ENCODE data around the gene CLTCL1. TPM values are rescaled to one million over a fixed set of nuclear protein-coding genes. Genes with fewer than 3 reads are reported as not detected.

CLTCL1 gene
- total RNA-seq, 1 donor from 2014 or later, result 18.0 TPM

Other genes starting within 250 kb of the CLTCL1 start
- gene DGCR2, start 169.3 kb downstream of the CLTCL1 start, total RNA-seq, result 35.2 TPM
- not detected for gene TSSK2, start 160.4 kb downstream of the CLTCL1 start, total RNA-seq
- 11.0 TPM for gene ESS2, start 147.1 kb downstream of the CLTCL1 start, total RNA-seq
- gene GSC2, start 141.4 kb downstream of the CLTCL1 start, total RNA-seq, result not detected
- gene SLC25A1, start 113.0 kb downstream of the CLTCL1 start, total RNA-seq, result 22.2 TPM
- gene HIRA, start 140.0 kb upstream of the CLTCL1 start, total RNA-seq, result 15.0 TPM
- 44.1 TPM for gene MRPL40, start 140.8 kb upstream of the CLTCL1 start, total RNA-seq
- gene C22orf39, start 156.0 kb upstream of the CLTCL1 start, total RNA-seq, result 48.7 TPM
- gene UFD1, start 187.5 kb upstream of the CLTCL1 start, total RNA-seq, result 36.2 TPM
- not detected for gene CDC45, start 188.2 kb upstream of the CLTCL1 start, total RNA-seq
- 9.3 TPM for gene CLDN5, start 232.7 kb upstream of the CLTCL1 start, total RNA-seq

All from cardiac septum (tissue), 1 donor.